Keratinocyte (primary cell): ENCODE data around the gene RIMS4. TPM values are rescaled to one million over a fixed set of nuclear protein-coding genes. Genes with fewer than 3 reads are reported as not detected.
A peak's percentile ranks its signal among the peaks of the same experiment; 100 is the strongest.

Source experiments
- DNase-seq: peaks from one replicate; pipeline ENCODE4 v3.0.0-alpha.2; 2011; ENCODE audit warnings: low read depth, missing footprints, low spot score
- FAIRE-seq: peaks from 2 replicates; lab custom pipeline; 2011; peaks lifted over from hg19 to GRCh38; lab: Jason Lieb, UNC
- H2AFZ ChIP-seq: 2 replicates; pipeline ENCODE4 v1.6.0; 2012; ENCODE audit warnings: low read length, control low read depth, inconsistent platforms; ENCODE audit not compliant: control insufficient read depth
- H3K27ac ChIP-seq: 2 replicates; pipeline ENCODE4 v1.5.1; 2011; ENCODE audit warnings: low read length; ENCODE audit not compliant: control insufficient read depth, insufficient read depth
- H3K27me3 ChIP-seq: 3 replicates; pipeline ENCODE4 v1.6.0; 2011; ENCODE audit warnings: low read length; ENCODE audit not compliant: control insufficient read depth, insufficient read depth; ENCODE audit errors: extremely low read depth
- H3K36me3 ChIP-seq, 2 experiments: 2 replicates in 1 of 2; 3 replicates in 1 of 2; pipeline ENCODE4 v1.5.1; 2011; ENCODE audit warnings: low read length in 2 of 2, mild to moderate bottlenecking in 1 of 2; ENCODE audit not compliant: control insufficient read depth in 2 of 2, insufficient read depth in 2 of 2; ENCODE audit errors: extremely low read depth in 1 of 2
- H3K4me1 ChIP-seq: 3 replicates; pipeline ENCODE4 v1.5.1; 2011; ENCODE audit warnings: low read length; ENCODE audit not compliant: control insufficient read depth, insufficient read depth; ENCODE audit errors: extremely low read depth
- H3K4me2 ChIP-seq: 3 replicates; pipeline ENCODE4 v1.6.0; 2011; ENCODE audit warnings: low read depth, low read length; ENCODE audit not compliant: control insufficient read depth, insufficient read depth; ENCODE audit errors: extremely low read depth
- H3K4me3 ChIP-seq, 3 experiments: fragments of 200-600 bp in 1 of 3; sonication (generic) in 1 of 3; 2 replicates in 2 of 3; 3 replicates in 1 of 3; pipeline ENCODE4 v1.5.1; 2011 to 2016; ENCODE audit warnings: low read length in 3 of 3, mild to moderate bottlenecking in 3 of 3, control low read depth in 2 of 3, inconsistent platforms in 1 of 3, low read depth in 1 of 3, mixed read lengths in 1 of 3, mixed run types in 1 of 3, moderate library complexity in 1 of 3; ENCODE audit not compliant: control insufficient read depth in 2 of 3, insufficient read depth in 2 of 3; ENCODE audit errors: extremely low read depth in 1 of 3
- H3K79me2 ChIP-seq: 2 replicates; pipeline ENCODE4 v1.6.0; 2012; ENCODE audit warnings: low read length; ENCODE audit not compliant: control insufficient read depth, insufficient read depth
- H3K9ac ChIP-seq: 3 replicates; pipeline ENCODE4 v1.6.0; 2011; ENCODE audit warnings: low read length; ENCODE audit not compliant: control insufficient read depth, insufficient read depth; ENCODE audit errors: extremely low read depth
- H3K9me1 ChIP-seq: 3 replicates; pipeline ENCODE4 v1.6.0; 2011; ENCODE audit warnings: low read length; ENCODE audit not compliant: control insufficient read depth, insufficient read depth; ENCODE audit errors: extremely low read depth
- H3K9me3 ChIP-seq: 2 replicates; pipeline ENCODE4 v1.5.1; 2012; ENCODE audit warnings: low read depth, low read length; ENCODE audit not compliant: control insufficient read depth
- H4K20me1 ChIP-seq: 3 replicates; pipeline ENCODE4 v1.6.0; 2011; ENCODE audit warnings: low read length; ENCODE audit not compliant: control insufficient read depth, insufficient read depth; ENCODE audit errors: extremely low read depth
- EZH2 ChIP-seq: IDR thresholded peaks from one replicate; pipeline ENCODE4 v1.6.1; 2012; ENCODE audit warnings: inconsistent platforms, mild to moderate bottlenecking, low read length, moderate library complexity
- dilution Hi-C: fragments of 300-500 bp; cut with MboI; formaldehyde crosslinking; loops from one replicate; pipeline ENCODE4 v1.7.0; 2020; ENCODE audit warnings: low sequenced_read_pairs; ENCODE audit not compliant: extremely low pct_ligation_motif_present
- polyA plus RNA-seq, 5 experiments: library from polyadenylated mRNA; depleted of rRNA in 3 of 5; stranded (reverse) in 3 of 5; stranded (forward) in 1 of 5; unstranded in 1 of 5; fragments of >200 nt; gene quantifications; 1 replicate in 1 of 5; 2 replicates in 3 of 5; 3 replicates in 1 of 5; pipeline versions ENCODE4 v1.2.1 to v1.2.3, GENCODE V29; 2011 to 2012; ENCODE audit warnings: missing spikeins in 2 of 5, low read depth in 1 of 5, low replicate concordance in 1 of 5
- TF ChIP-seq, protein P1 (sequence below), 3 experiments: IDR thresholded peaks in 1 of 3; conservative IDR thresholded peaks in 1 of 3; optimal IDR thresholded peaks in 1 of 3; 2 replicates in 2 of 3; 3 replicates in 1 of 3; pipeline versions ENCODE3 to v1.5.1; 2011; ENCODE audit warnings: low read length in 3 of 3, mild to moderate bottlenecking in 3 of 3, moderate library complexity in 2 of 3, control low read depth in 1 of 3, inconsistent platforms in 1 of 3; ENCODE audit not compliant: insufficient read depth in 2 of 3; ENCODE audit errors: extremely low read depth in 1 of 3

Gene RIMS4
- polyA plus RNA-seq, 1 donor (not counting 4 experiments of a cell fraction or from before 2014, with no cell fraction given): not detected

DNA sequence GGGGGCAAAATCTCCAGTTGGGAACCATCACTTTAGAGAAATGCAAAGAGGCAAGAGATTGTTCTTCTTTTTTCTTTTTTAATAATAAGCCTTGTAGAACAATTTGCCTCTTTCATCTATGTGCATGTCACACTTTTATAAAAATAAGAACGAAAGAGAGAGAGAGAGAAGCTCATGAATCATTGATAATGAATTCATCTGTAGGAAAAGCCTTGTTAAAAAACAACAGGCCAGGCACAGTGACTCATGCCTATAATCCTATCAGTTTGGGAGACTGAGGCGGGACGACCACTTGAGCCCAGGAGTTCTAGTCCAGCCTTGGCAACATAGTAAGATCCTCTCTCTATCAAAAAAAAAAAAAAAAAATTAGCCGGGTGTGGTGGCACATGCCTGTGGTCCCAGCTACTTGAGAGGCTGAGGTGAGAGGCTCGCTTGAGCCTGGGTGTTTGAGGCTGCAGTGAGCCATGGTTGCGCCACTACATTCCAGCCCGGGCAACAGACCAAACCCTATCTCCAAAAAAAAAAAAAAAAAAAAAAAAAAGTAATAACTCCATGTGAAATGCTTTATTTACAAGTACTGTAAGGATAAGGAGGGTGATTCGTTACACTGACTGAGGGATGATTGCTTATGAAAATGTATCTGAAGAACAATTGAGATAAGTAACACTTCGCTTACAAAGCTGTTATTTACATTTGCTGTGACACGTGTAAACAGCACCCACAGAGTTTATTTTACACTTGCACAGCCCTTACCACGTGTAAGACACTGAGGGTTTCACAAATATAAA lies 89.2 kb downstream of the RIMS4 start:
- DNase-seq: no peak
- H3K4me2 ChIP-seq: peak overlapping the region; percentile 69
- no peaks in the 10 kb centered on the region for H3K27me3 ChIP-seq
- H3K27ac ChIP-seq: peak overlapping the region; percentile 48
- H3K9me1 ChIP-seq: peaks cover 5% of the 10 kb centered on the region
- H2AFZ ChIP-seq: no peak overlapping the region
- peaks cover 3% of the 10 kb centered on the region for H4K20me1 ChIP-seq
- H3K9ac ChIP-seq: peak overlapping the region; percentile 25
- no peaks in the 10 kb centered on the region for H3K9me3 ChIP-seq
- no peak overlapping the region for H3K4me3 ChIP-seq
- no peaks in the 10 kb centered on the region for H3K79me2 ChIP-seq
- FAIRE-seq: no peak
- TF ChIP-seq, protein P1, sequence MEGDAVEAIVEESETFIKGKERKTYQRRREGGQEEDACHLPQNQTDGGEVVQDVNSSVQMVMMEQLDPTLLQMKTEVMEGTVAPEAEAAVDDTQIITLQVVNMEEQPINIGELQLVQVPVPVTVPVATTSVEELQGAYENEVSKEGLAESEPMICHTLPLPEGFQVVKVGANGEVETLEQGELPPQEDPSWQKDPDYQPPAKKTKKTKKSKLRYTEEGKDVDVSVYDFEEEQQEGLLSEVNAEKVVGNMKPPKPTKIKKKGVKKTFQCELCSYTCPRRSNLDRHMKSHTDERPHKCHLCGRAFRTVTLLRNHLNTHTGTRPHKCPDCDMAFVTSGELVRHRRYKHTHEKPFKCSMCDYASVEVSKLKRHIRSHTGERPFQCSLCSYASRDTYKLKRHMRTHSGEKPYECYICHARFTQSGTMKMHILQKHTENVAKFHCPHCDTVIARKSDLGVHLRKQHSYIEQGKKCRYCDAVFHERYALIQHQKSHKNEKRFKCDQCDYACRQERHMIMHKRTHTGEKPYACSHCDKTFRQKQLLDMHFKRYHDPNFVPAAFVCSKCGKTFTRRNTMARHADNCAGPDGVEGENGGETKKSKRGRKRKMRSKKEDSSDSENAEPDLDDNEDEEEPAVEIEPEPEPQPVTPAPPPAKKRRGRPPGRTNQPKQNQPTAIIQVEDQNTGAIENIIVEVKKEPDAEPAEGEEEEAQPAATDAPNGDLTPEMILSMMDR (optimal IDR thresholded peaks at IDR 0.05 in 1 of 3, IDR thresholded peaks at IDR 0.05 in 1 of 3, conservative IDR thresholded peaks at IDR 0.05 in 1 of 3; ENCODE audit: extremely low read depth in 1 of 3, insufficient read depth in 2 of 3, low read length in 3 of 3): no peak
- TF ChIP-seq EZH2: no peak
- H3K4me1 ChIP-seq: peaks cover 21% of the 10 kb centered on the region
- dilution Hi-C loops: no loop called here
- H3K36me3 ChIP-seq: no peaks in the 10 kb centered on the region

DNA sequence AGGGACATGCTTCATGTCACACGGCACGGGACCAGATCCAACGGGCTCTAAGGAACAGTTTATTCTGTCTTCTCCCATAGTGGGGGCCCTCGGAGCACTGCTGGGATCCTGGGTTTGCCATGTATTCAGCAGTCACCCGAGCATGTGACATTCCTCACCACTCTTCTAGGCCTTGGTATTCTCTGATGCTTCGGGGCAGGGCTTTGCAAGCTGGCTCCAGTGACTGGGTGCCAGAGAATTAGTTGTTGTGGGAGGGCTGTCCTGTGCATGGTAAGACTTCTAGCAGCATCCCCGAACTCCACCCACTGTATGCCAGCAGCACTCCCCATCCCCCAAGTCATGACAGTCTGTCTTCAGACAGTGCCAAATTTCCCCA lies 89.7 kb downstream of the RIMS4 start:
- FAIRE-seq (peak; percentile 71), DNase-seq (peak; percentile 62)
- Histone ChIP-seq H3K4me1 (peaks cover 26% of the 10 kb centered on the region), H3K9me1 (peaks cover 5% of the 10 kb centered on the region), H3K4me3 (no peak overlapping the region), H4K20me1 (peaks cover 3% of the 10 kb centered on the region), H3K4me2 (peak overlapping the region; percentile 69), H3K27me3 (no peaks in the 10 kb centered on the region), H3K79me2 (no peaks in the 10 kb centered on the region), H3K36me3 (no peaks in the 10 kb centered on the region), H3K9me3 (no peaks in the 10 kb centered on the region), H3K27ac (peak overlapping the region; percentile 48), H2AFZ (no peak overlapping the region), H3K9ac (peak overlapping the region; percentile 25)
- dilution Hi-C loops: no loop called here
- TF ChIP-seq, protein P1 (optimal IDR thresholded peaks at IDR 0.05 in 1 of 3, IDR thresholded peaks at IDR 0.05 in 1 of 3, conservative IDR thresholded peaks at IDR 0.05 in 1 of 3; ENCODE audit: extremely low read depth in 1 of 3, insufficient read depth in 2 of 3, low read length in 3 of 3): no peak
- no peak for TF ChIP-seq EZH2
